Stimulated activated naive CD8-positive, alpha-beta T cell treated with anti-CD3 and anti-CD28 coated beads, Interleukin-15, Interleukin-2, amounts not matched to agents 100 ng/mL and 50 ng/mL, for 24 hours (primary cell): ENCODE data around the gene BORCS5.

ENCODE experiments used
- H3K27ac Mint-ChIP-seq: one replicate; pipeline ENCODE4 v1.8.0; 2021; ENCODE audit warnings: mild to moderate bottlenecking, mixed read lengths
- H3K27me3 Mint-ChIP-seq: one replicate; pipeline ENCODE4 v1.8.0; 2021; ENCODE audit warnings: mixed read lengths
- H3K36me3 Mint-ChIP-seq: one replicate; pipeline ENCODE4 v1.8.0; 2021; ENCODE audit warnings: low read depth, mixed read lengths
- H3K4me1 Mint-ChIP-seq: one replicate; pipeline ENCODE4 v1.8.0; 2021; ENCODE audit warnings: low read depth, mixed read lengths
- H3K4me3 Mint-ChIP-seq: one replicate; pipeline ENCODE4 v1.8.0; 2021; ENCODE audit warnings: mild to moderate bottlenecking, mixed read lengths
- H3K9me3 Mint-ChIP-seq: one replicate; pipeline ENCODE4 v1.8.0; 2021; ENCODE audit warnings: mixed read lengths

BORCS5 gene

DNA sequence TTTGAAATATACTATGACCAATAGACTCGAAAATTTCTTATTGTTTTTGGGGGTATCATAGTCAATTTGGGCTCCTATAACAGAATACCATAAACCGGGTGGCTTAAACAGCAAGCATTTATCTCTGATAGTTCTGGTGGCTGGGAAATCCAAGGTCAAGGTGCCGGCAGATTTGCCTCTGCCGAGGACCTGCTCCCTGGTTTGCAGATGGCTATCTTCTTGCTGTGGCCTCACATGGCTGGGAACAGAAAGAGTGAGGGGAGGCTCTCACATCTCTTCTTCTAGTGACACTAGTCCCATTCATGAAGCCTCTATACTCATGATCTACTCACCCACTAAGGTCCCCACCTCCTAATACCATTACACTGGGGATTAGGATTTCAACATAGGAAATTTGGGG lies 70.7 kb downstream of the BORCS5 start:
- Mint-ChIP-seq H3K27ac (no peak overlapping the region), H3K4me3 (no peak overlapping the region), H3K27me3 (no peaks in the 10 kb centered on the region), H3K4me1 (peaks cover 70% of the 10 kb centered on the region), H3K36me3 (peaks cover 39% of the 10 kb centered on the region), H3K9me3 (peaks cover 14% of the 10 kb centered on the region)

DNA sequence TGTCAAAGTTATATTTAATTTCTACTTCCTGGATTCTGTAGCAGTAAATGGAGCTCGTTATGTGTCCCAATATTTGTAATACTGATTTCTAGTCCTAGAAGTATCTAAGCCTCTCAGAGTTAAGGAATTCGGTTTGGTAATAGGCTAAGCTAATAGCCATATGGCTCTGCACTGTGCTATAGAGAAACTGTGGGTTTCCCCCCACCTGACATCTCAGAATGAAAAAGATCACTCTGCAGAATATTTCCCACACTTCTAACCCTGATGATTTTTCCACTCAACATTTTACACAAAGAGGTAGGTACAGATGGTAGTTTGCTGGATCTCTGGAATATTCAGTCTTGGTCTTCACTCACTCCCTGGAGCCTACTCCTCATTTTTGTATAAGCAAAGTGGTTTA lies 71.2 kb downstream of the BORCS5 start:
- no peak overlapping the region for H3K4me3 Mint-ChIP-seq
- peaks cover 75% of the 10 kb centered on the region for H3K4me1 Mint-ChIP-seq
- H3K9me3 Mint-ChIP-seq = peaks cover 14% of the 10 kb centered on the region
- H3K27me3 Mint-ChIP-seq = no peaks in the 10 kb centered on the region
- H3K36me3 Mint-ChIP-seq = peaks cover 43% of the 10 kb centered on the region
- peak overlapping the region; percentile 28 for H3K27ac Mint-ChIP-seq

DNA sequence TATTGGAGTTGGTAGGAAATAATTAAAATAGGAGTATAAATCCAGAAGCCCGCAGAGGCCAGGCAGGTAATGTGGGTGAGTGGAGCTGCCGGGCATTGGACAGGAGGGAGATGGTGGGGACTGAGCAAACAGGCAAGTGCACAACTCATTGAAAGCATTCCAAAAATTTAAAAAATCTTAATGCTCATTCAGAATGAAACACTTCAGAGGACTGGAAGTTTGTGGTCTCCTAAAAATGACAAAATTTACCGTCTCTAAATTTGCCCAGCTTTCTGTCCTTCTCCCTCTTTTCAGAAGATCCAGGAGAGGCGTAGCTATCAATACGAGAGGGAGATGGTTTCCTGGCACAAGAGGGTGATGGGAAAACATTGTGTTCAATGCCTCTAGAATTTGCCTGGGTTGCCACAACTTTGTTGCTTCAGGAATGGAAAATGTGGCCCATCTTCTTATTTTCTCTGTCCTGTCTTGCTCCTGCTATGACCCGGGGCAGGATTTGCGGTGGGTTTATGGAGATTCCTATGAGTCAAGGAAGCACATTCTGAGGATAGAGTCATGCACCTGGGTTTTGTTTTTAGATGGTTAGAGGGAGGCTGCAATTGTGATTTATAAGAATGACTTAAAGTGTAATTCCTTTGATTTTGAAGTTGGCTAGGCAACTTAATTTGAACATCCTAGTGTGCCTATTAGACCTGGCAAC lies 72.2 kb downstream of the BORCS5 start:
- peaks cover 82% of the 10 kb centered on the region for H3K4me1 Mint-ChIP-seq
- peak overlapping the region; percentile 26 for H3K27ac Mint-ChIP-seq
- H3K4me3 Mint-ChIP-seq = no peak overlapping the region
- peaks cover 36% of the 10 kb centered on the region for H3K36me3 Mint-ChIP-seq
- H3K27me3 Mint-ChIP-seq = no peaks in the 10 kb centered on the region
- H3K9me3 Mint-ChIP-seq = peaks cover 11% of the 10 kb centered on the region

DNA sequence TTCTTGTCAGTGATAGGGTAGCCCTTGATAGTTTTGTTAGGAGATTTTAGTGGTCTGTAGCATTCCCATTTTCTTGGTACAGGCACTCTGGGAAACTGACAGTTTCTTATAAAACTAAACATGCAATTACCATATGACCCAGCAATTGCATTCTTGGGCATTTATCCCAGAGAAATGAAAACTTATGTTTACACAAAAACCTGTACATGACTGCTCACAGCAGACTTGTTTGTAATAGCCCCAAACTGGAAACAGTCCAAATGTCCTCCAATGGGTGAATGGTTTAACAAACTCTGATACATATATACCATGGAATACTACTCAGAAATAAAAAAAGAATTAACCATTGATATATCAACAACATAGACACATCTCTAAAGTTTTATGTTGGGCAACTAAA lies 75.5 kb downstream of the BORCS5 start:
- Mint-ChIP-seq H3K9me3 (peaks cover 6% of the 10 kb centered on the region), H3K27me3 (no peaks in the 10 kb centered on the region), H3K36me3 (peaks cover 36% of the 10 kb centered on the region), H3K4me3 (no peak overlapping the region), H3K27ac (peak overlapping the region; percentile 40), H3K4me1 (peaks cover 61% of the 10 kb centered on the region)

DNA sequence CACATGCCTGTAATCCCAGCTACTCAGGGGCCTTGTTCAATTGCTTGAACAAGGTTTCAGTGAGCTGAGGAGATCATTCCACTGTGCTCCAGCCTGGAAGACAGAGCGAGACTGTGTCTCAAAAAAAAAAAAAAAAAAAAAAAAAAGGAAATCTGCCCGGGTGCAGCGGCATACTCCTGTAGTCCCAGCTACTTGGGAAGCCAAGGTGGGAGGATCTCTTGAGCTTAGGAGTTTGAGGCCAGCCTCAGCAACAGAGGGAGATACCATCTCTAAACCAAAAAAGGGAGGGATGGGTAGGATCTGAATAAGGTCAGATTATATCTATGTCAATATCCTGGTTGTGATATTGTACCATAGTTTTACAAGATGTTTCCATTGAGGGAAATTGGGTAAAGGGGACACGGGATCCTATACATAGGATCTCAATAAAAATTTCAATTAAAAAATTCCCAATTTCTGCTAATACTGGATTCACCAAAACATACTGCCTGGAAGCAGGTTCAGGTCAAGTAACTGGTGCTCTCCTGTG lies 76.4 kb downstream of the BORCS5 start:
- Mint-ChIP-seq H3K4me1 (peaks cover 58% of the 10 kb centered on the region), H3K36me3 (peaks cover 42% of the 10 kb centered on the region), H3K27me3 (no peaks in the 10 kb centered on the region), H3K9me3 (peaks cover 7% of the 10 kb centered on the region), H3K27ac (no peak overlapping the region), H3K4me3 (no peak overlapping the region)

DNA sequence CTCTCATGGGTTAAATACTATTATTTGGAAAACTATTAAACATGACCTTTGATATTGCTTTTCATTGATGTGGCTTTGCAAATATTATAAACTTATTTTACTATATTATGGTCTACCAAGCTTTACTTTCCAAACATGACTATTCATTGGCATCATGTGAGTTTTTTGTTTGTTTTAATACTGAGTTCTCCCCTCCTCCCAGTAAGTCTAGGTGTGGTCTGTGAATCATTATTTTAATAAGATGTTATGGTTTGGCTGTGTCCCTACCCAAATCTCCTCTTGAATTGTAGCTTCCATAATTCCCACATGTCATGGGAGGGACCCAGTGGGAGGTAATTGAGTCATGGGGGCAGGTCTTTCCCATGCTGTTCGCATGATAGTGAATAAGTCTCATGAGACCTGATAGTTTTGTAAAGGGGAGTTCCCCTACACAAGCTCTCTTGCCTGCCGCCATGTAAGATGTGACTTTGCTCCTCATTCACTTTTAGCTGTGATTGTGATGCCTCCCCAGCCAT lies 80.0 kb downstream of the BORCS5 start:
- no peaks in the 10 kb centered on the region for H3K27me3 Mint-ChIP-seq
- no peak overlapping the region for H3K27ac Mint-ChIP-seq
- H3K4me1 Mint-ChIP-seq = peaks cover 66% of the 10 kb centered on the region
- H3K4me3 Mint-ChIP-seq = no peak overlapping the region
- H3K36me3 Mint-ChIP-seq = peaks cover 54% of the 10 kb centered on the region
- H3K9me3 Mint-ChIP-seq = peaks cover 7% of the 10 kb centered on the region

DNA sequence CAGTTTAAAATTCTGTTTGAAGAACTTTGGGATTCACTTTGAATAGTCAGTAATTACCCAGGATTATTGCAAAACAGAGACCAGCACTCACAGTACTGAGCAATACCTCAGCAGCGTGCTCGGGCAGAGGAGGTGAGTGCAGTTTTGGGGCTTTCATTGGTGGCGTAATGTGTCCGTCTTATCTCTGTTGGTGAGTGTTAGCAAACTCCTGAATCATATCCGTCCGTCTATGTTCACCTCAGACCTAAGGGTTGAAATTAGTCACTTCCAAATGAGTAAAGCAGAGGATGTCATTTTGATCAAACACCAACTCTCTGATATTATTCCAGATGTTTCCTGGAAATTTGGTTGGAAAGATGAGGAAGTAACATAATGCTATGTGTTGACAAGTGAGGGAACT lies 82.8 kb downstream of the BORCS5 start:
- peak overlapping the region; percentile 99 for H3K27ac Mint-ChIP-seq
- H3K9me3 Mint-ChIP-seq = peaks cover 7% of the 10 kb centered on the region
- H3K4me1 Mint-ChIP-seq = peaks cover 73% of the 10 kb centered on the region
- no peaks in the 10 kb centered on the region for H3K27me3 Mint-ChIP-seq
- peaks cover 40% of the 10 kb centered on the region for H3K36me3 Mint-ChIP-seq
- H3K4me3 Mint-ChIP-seq = no peak overlapping the region

DNA sequence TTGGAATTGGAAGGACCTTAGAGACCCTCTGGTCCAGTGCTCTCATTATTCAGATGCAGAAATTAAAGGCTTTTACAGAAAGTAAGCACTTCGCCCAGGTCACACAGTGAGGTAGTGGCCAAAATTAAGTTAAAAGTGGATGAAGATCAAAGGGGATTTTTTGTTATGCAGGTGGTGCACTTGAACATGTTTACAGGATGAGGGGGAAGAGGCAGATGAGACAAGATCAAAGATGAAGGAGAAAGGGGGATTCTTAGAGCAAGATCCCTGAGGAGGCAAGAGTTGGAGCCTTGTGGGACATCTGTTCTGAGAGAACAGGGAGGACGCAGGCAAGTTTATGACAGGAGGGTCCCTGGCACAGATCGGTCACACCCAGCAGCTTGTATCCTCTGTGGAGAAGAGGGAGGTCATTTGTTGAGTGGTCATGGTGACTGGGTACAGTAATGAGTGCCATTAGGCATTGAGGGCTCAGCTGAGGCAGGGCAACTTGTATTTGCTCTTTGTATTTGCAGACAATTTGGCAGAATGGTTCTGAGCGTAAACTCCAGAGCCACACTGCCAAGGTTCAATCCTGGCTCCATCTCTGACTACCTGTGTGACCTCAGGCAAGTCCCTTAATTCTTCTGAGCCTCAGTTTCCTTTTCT lies 84.0 kb downstream of the BORCS5 start:
- peak overlapping the region; percentile 99 for H3K27ac Mint-ChIP-seq
- H3K36me3 Mint-ChIP-seq = peaks cover 33% of the 10 kb centered on the region
- H3K27me3 Mint-ChIP-seq = no peaks in the 10 kb centered on the region
- H3K4me3 Mint-ChIP-seq = peak overlapping the region; percentile 70
- peaks cover 79% of the 10 kb centered on the region for H3K4me1 Mint-ChIP-seq
- peaks cover 7% of the 10 kb centered on the region for H3K9me3 Mint-ChIP-seq

DNA sequence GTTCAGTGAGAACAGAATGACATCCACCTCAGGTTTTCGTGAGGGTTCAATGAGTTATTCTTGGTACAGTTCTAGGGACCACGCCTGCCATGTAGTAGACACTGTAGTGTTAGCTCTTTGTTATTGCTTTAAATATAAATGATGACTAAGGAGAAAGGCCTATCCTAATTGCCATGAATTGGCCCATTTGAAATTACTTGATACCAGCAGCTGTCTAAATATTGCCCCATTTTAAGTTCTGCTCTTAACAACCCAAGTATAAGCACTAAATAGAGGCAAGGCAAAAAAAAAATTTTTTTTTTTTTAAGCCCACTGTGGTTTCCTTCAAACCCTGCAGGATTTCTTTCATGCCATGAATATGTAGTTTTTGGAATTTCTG lies 84.5 kb downstream of the BORCS5 start:
- H3K27ac Mint-ChIP-seq = peak overlapping the region; percentile 99
- peaks cover 7% of the 10 kb centered on the region for H3K9me3 Mint-ChIP-seq
- H3K27me3 Mint-ChIP-seq = no peaks in the 10 kb centered on the region
- peaks cover 28% of the 10 kb centered on the region for H3K36me3 Mint-ChIP-seq
- H3K4me1 Mint-ChIP-seq = peaks cover 80% of the 10 kb centered on the region
- peak overlapping the region; percentile 70 for H3K4me3 Mint-ChIP-seq

DNA sequence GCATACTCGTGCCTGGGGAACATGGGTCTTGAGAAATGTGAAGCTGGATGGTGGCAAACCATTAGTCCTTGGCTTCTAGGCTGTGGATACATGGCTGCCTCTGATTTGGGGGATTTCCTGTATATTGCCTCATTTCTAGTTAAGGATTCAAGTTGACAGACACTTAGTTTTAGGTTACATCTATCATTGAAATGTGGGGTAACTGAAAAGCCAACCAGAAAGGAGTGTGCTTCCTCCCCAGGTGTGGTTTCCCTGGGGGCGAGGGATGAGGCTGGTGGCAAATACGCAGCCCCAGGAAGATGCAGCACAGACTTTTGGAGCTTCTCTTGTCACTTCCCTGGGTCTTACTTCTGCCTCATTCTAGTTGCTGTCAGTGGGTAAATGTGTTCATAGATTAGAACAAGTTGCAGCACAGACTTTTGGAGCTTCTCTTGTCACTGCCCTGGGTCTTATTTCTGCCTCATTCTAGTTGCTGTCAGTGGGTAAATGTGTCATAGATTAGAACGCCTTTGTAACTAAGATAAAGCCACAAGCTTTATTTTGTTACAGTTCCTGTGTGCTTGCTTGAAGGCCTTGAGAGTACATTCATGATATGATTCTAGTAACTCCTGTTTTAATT lies 85.1 kb downstream of the BORCS5 start:
- H3K27me3 Mint-ChIP-seq = no peaks in the 10 kb centered on the region
- peaks cover 5% of the 10 kb centered on the region for H3K9me3 Mint-ChIP-seq
- H3K36me3 Mint-ChIP-seq = peaks cover 23% of the 10 kb centered on the region
- H3K4me3 Mint-ChIP-seq = peak overlapping the region; percentile 70
- H3K4me1 Mint-ChIP-seq = peaks cover 81% of the 10 kb centered on the region
- H3K27ac Mint-ChIP-seq = peak overlapping the region; percentile 99

DNA sequence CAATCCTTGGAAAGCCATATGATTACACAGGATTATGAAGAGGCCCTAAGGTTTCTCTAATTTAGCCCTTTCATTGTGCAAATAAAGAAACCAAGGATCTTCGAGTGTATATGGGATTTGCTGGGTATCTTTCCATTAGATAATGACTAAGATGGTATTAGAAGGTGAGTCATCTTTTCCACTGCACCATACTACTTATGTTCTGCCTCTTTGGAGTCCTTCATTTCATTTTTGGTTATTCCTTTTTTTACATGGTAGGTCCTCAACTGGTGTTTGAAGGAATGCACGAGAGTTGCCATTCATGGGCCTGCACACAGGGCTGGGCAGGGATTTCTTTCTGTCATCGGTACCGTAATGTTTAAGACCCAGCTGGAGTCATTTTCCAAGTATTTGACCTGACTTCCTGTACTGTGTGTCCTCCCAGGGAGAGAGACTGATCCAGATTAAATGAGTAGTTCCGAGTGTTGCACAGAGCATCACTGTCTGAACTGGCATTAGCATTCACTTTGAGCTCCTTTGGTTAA lies 85.7 kb downstream of the BORCS5 start:
- H3K27ac Mint-ChIP-seq = peak overlapping the region; percentile 99
- peak overlapping the region; percentile 70 for H3K4me3 Mint-ChIP-seq
- peaks cover 83% of the 10 kb centered on the region for H3K4me1 Mint-ChIP-seq
- peaks cover 16% of the 10 kb centered on the region for H3K36me3 Mint-ChIP-seq
- no peaks in the 10 kb centered on the region for H3K27me3 Mint-ChIP-seq
- no peaks in the 10 kb centered on the region for H3K9me3 Mint-ChIP-seq

DNA sequence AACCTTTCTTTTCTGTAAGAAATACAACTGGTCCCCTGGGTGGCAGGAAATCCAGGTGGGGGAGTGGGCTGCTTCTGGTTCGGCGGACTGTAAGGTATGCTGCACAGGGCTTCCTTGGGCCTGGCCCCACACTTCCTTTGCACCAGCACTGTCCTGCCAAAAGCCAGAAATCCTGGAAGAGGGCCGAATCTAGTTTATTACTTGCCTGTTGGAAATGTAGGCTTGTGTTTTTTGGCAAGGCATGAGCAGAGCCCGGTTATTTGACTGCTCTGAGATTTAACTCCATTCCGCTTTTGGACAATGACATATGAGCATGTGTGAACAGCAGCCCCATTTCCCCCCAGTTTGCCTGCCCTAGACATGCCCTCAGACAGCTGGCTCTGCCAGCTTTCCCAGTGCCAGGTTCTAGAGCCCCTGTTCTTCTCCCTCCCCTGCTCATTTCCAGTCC lies 86.6 kb downstream of the BORCS5 start:
- Mint-ChIP-seq H3K27ac (peak overlapping the region; percentile 99), H3K4me1 (peaks cover 78% of the 10 kb centered on the region), H3K27me3 (no peaks in the 10 kb centered on the region), H3K9me3 (no peaks in the 10 kb centered on the region), H3K36me3 (peaks cover 12% of the 10 kb centered on the region), H3K4me3 (no peak overlapping the region)

DNA sequence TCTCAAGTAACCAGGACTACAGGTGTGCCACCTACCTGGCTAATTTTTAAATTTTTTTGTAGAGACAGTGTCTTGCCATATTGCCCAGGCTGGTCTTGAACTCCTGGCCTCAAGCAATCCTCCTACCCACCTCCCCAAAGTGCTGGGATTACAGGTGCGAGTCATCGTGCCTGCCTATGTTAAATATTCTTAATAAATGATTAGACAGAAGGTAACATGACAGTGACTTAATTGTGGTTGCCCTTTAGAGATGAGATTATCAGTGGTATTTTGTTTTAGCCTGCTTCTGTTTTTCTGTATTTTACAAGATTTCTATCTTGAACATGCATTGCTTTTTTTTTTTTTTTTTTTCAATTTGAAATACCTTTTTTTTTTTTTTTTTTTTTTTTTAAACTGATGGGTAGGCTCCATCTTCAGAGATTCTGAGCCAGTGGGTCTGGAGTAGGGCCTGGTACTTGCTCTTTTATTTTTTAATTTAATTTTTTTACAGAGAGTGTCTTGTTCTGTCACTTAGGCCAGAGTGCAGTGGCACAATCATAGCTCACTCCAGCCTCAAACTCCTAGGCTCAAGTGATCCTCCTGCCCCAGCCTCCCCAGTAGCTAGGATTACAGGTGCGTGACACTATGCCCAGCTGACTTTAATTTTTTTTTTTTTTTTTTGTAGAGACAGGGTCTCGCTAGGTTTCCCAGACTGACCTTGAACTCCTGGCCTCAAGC lies 88.4 kb downstream of the BORCS5 start:
- Mint-ChIP-seq H3K4me3 (no peak overlapping the region), H3K27me3 (no peaks in the 10 kb centered on the region), H3K4me1 (peaks cover 59% of the 10 kb centered on the region), H3K27ac (peak overlapping the region; percentile 42), H3K9me3 (no peaks in the 10 kb centered on the region), H3K36me3 (peaks cover 6% of the 10 kb centered on the region)

DNA sequence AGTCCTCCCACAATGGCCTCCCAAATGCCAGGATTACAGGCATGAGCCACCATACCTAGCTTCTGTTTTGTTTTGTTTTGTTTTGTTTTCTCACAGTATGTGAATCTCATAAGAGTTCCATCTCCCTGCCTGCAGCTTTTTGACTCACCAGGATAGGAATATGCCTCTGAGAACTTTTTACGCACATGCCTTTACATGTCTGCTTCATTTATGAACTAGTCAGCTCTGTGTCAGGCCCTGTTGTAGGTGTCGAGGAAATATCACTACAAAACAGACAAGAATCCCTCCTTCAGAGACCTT lies 89.0 kb downstream of the BORCS5 start:
- H3K27ac Mint-ChIP-seq = no peak overlapping the region
- H3K4me1 Mint-ChIP-seq = peaks cover 54% of the 10 kb centered on the region
- no peaks in the 10 kb centered on the region for H3K9me3 Mint-ChIP-seq

More for the DNA sequence above, 89.0 kb downstream of the BORCS5 start:
- Mint-ChIP-seq H3K4me3 (no peak overlapping the region), H3K36me3 (peaks cover 6% of the 10 kb centered on the region), H3K27me3 (no peaks in the 10 kb centered on the region)
